Measurements from ENCODE around the gene SPPL2A. TPM values are rescaled to one million over a fixed set of nuclear protein-coding genes. Genes with fewer than 3 reads are reported as not detected.
"Not testable (repeated sequence)": the region's sequence is repeated elsewhere in the genome, so short reads cannot be mapped to it uniquely, and the experiment has no call there.

The SPPL2A gene
- polyA plus RNA-seq (2013, experiment 1 of 2), result 21.4 TPM
- 19.4 TPM for polyA plus RNA-seq (2013, experiment 2 of 2)

GRCh38 chr15:50765195-50765967 lies at the start of gene SPPL2A:
TSS of gene SPPL2A (minus strand) at chr15:50765706. CDS start at chr15:50765533, 173 bp downstream.
- Histone ChIP-seq H3K27me3 (ENCODE audit: insufficient read depth, low read length) (no peaks in the 10 kb centered on the region), H3K36me3 (ENCODE audit: insufficient read depth, low read length) (no peaks in the 10 kb centered on the region), H3K4me1 (ENCODE audit: insufficient read depth, low read length) (peaks cover 9% of the 10 kb centered on the region), H3K27ac (ENCODE audit: low read depth, low read length) (peak within 1 kb of the TSS; percentile 78), H3K9ac (ENCODE audit: low read depth, low read length) (peak within 1 kb of the TSS; percentile 82), H3K4me3 (ENCODE audit: low read length) (peak within 1 kb of the TSS; percentile 92), H3K9me3 (ENCODE audit: insufficient read depth, low read depth, low read length) (no peaks in the 10 kb centered on the region)
- WGBS, result under 1% methylated on average over 77 of the region's 77 CpGs

GRCh38 chr15:50814634-50815033 lies 49.1 kb upstream of the SPPL2A start:
- no peak overlapping the region for H3K9ac ChIP-seq (ENCODE audit: low read depth, low read length)
- no peaks in the 10 kb centered on the region for H3K9me3 ChIP-seq (ENCODE audit: insufficient read depth, low read depth, low read length)
- H3K27me3 ChIP-seq (ENCODE audit: insufficient read depth, low read length), result no peaks in the 10 kb centered on the region
- no peaks in the 10 kb centered on the region for H3K4me1 ChIP-seq (ENCODE audit: insufficient read depth, low read length)
- H3K27ac ChIP-seq (ENCODE audit: low read depth, low read length), result no peak overlapping the region
- no peak overlapping the region for H3K4me3 ChIP-seq (ENCODE audit: low read length)
- no peaks in the 10 kb centered on the region for H3K36me3 ChIP-seq (ENCODE audit: insufficient read depth, low read length)

- Histone ChIP-seq H3K4me1 (ENCODE audit: insufficient read depth, low read length) (no peaks in the 10 kb centered on the region), H3K9ac (ENCODE audit: low read depth, low read length) (no peak overlapping the region), H3K27ac (ENCODE audit: low read depth, low read length) (no peak overlapping the region), H3K9me3 (ENCODE audit: insufficient read depth, low read depth, low read length) (no peaks in the 10 kb centered on the region), H3K27me3 (ENCODE audit: insufficient read depth, low read length) (no peaks in the 10 kb centered on the region), H3K36me3 (ENCODE audit: insufficient read depth, low read length) (no peaks in the 10 kb centered on the region), H3K4me3 (ENCODE audit: low read length) (no peak overlapping the region)
- 91% methylated on average over 1 of the region's 2 CpGs for WGBS
These were observed 48.4 kb upstream of the SPPL2A start for GRCh38 chr15:50813865-50814264.

GRCh38 chr15:50813089-50813488 lies 47.6 kb upstream of the SPPL2A start:
- Histone ChIP-seq H3K9me3 (ENCODE audit: insufficient read depth, low read depth, low read length) (no peaks in the 10 kb centered on the region), H3K36me3 (ENCODE audit: insufficient read depth, low read length) (no peaks in the 10 kb centered on the region), H3K4me3 (ENCODE audit: low read length) (no peak overlapping the region), H3K27ac (ENCODE audit: low read depth, low read length) (no peak overlapping the region), H3K4me1 (ENCODE audit: insufficient read depth, low read length) (no peaks in the 10 kb centered on the region), H3K27me3 (ENCODE audit: insufficient read depth, low read length) (no peaks in the 10 kb centered on the region), H3K9ac (ENCODE audit: low read depth, low read length) (no peak overlapping the region)
- 94% methylated on average over 10 of the region's 10 CpGs for WGBS

- H3K9ac ChIP-seq (ENCODE audit: low read depth, low read length); H3K27ac ChIP-seq (ENCODE audit: low read depth, low read length); H3K4me1 ChIP-seq (ENCODE audit: insufficient read depth, low read length); H3K27me3 ChIP-seq (ENCODE audit: insufficient read depth, low read length); H3K36me3 ChIP-seq (ENCODE audit: insufficient read depth, low read length); H3K4me3 ChIP-seq (ENCODE audit: low read length); H3K9me3 ChIP-seq (ENCODE audit: insufficient read depth, low read depth, low read length): not testable (repeated sequence)
- whole genome bisulfite sequencing, result 95% methylated on average over 15 of the region's 15 CpGs
These were observed 46.6 kb upstream of the SPPL2A start for GRCh38 chr15:50812181-50812506.

GRCh38 chr15:50811461-50812180 lies 46.1 kb upstream of the SPPL2A start:
- 96% methylated on average over 30 of the region's 30 CpGs for WGBS
- H3K4me3 ChIP-seq (ENCODE audit: low read length); H3K36me3 ChIP-seq (ENCODE audit: insufficient read depth, low read length); H3K27me3 ChIP-seq (ENCODE audit: insufficient read depth, low read length); H3K9ac ChIP-seq (ENCODE audit: low read depth, low read length); H3K27ac ChIP-seq (ENCODE audit: low read depth, low read length); H3K4me1 ChIP-seq (ENCODE audit: insufficient read depth, low read length); H3K9me3 ChIP-seq (ENCODE audit: insufficient read depth, low read depth, low read length): not testable (repeated sequence)

- no CpG with 5 or more reads among the region's 1 CpG for WGBS
- Histone ChIP-seq H3K27me3 (ENCODE audit: insufficient read depth, low read length) (no peaks in the 10 kb centered on the region), H3K9me3 (ENCODE audit: insufficient read depth, low read depth, low read length) (no peaks in the 10 kb centered on the region), H3K4me3 (ENCODE audit: low read length) (no peak overlapping the region), H3K4me1 (ENCODE audit: insufficient read depth, low read length) (no peaks in the 10 kb centered on the region), H3K9ac (ENCODE audit: low read depth, low read length) (no peak overlapping the region), H3K36me3 (ENCODE audit: insufficient read depth, low read length) (no peaks in the 10 kb centered on the region), H3K27ac (ENCODE audit: low read depth, low read length) (no peak overlapping the region)
These were observed 44.6 kb upstream of the SPPL2A start for GRCh38 chr15:50810128-50810527.

GRCh38 chr15:50808728-50809127 lies 43.2 kb upstream of the SPPL2A start:
- H3K27me3 ChIP-seq (ENCODE audit: insufficient read depth, low read length), result no peaks in the 10 kb centered on the region
- no peak overlapping the region for H3K9ac ChIP-seq (ENCODE audit: low read depth, low read length)
- no peak overlapping the region for H3K27ac ChIP-seq (ENCODE audit: low read depth, low read length)
- H3K4me3 ChIP-seq (ENCODE audit: low read length), result no peak overlapping the region
- WGBS, result 81% methylated on average over 5 of the region's 5 CpGs
- H3K4me1 ChIP-seq (ENCODE audit: insufficient read depth, low read length), result no peaks in the 10 kb centered on the region
- no peaks in the 10 kb centered on the region for H3K9me3 ChIP-seq (ENCODE audit: insufficient read depth, low read depth, low read length)
- no peaks in the 10 kb centered on the region for H3K36me3 ChIP-seq (ENCODE audit: insufficient read depth, low read length)

GRCh38 chr15:50803479-50804180 lies 38.1 kb upstream of the SPPL2A start:
- no peaks in the 10 kb centered on the region for H3K4me1 ChIP-seq (ENCODE audit: insufficient read depth, low read length)
- WGBS, result 87% methylated on average over 2 of the region's 2 CpGs
- H3K36me3 ChIP-seq (ENCODE audit: insufficient read depth, low read length), result no peaks in the 10 kb centered on the region
- no peaks in the 10 kb centered on the region for H3K9me3 ChIP-seq (ENCODE audit: insufficient read depth, low read depth, low read length)
- H3K27me3 ChIP-seq (ENCODE audit: insufficient read depth, low read length), result no peaks in the 10 kb centered on the region
- no peak overlapping the region for H3K9ac ChIP-seq (ENCODE audit: low read depth, low read length)
- no peak overlapping the region for H3K27ac ChIP-seq (ENCODE audit: low read depth, low read length)
- H3K4me3 ChIP-seq (ENCODE audit: low read length), result no peak overlapping the region

GRCh38 chr15:50800715-50801114 lies 35.2 kb upstream of the SPPL2A start:
- H3K4me3 ChIP-seq (ENCODE audit: low read length), result no peak overlapping the region
- no peaks in the 10 kb centered on the region for H3K4me1 ChIP-seq (ENCODE audit: insufficient read depth, low read length)
- 100% methylated on average over 1 of the region's 1 CpG for WGBS
- no peak overlapping the region for H3K9ac ChIP-seq (ENCODE audit: low read depth, low read length)
- no peaks in the 10 kb centered on the region for H3K36me3 ChIP-seq (ENCODE audit: insufficient read depth, low read length)
- H3K27me3 ChIP-seq (ENCODE audit: insufficient read depth, low read length), result no peaks in the 10 kb centered on the region
- no peaks in the 10 kb centered on the region for H3K9me3 ChIP-seq (ENCODE audit: insufficient read depth, low read depth, low read length)
- H3K27ac ChIP-seq (ENCODE audit: low read depth, low read length), result no peak overlapping the region

GRCh38 chr15:50798684-50799083 lies 33.2 kb upstream of the SPPL2A start:
- Histone ChIP-seq H3K9me3 (ENCODE audit: insufficient read depth, low read depth, low read length) (no peaks in the 10 kb centered on the region), H3K9ac (ENCODE audit: low read depth, low read length) (no peak overlapping the region), H3K27ac (ENCODE audit: low read depth, low read length) (no peak overlapping the region), H3K4me1 (ENCODE audit: insufficient read depth, low read length) (no peaks in the 10 kb centered on the region), H3K4me3 (ENCODE audit: low read length) (no peak overlapping the region), H3K36me3 (ENCODE audit: insufficient read depth, low read length) (no peaks in the 10 kb centered on the region), H3K27me3 (ENCODE audit: insufficient read depth, low read length) (no peaks in the 10 kb centered on the region)
- 90% methylated on average over 3 of the region's 3 CpGs for WGBS
